HG03558 (cell line): ENCODE data around the gene IRX4.

Experiments used
- ATAC-seq: cut with Tn5 transposase; IDR thresholded peaks from one replicate; pipeline ENCODE4 v1.9.1; 2021; ENCODE audit warnings: moderate number of reproducible peaks; ENCODE audit not compliant: unreplicated experiment; ENCODE audit errors: extremely low read depth

IRX4 gene

DNA sequence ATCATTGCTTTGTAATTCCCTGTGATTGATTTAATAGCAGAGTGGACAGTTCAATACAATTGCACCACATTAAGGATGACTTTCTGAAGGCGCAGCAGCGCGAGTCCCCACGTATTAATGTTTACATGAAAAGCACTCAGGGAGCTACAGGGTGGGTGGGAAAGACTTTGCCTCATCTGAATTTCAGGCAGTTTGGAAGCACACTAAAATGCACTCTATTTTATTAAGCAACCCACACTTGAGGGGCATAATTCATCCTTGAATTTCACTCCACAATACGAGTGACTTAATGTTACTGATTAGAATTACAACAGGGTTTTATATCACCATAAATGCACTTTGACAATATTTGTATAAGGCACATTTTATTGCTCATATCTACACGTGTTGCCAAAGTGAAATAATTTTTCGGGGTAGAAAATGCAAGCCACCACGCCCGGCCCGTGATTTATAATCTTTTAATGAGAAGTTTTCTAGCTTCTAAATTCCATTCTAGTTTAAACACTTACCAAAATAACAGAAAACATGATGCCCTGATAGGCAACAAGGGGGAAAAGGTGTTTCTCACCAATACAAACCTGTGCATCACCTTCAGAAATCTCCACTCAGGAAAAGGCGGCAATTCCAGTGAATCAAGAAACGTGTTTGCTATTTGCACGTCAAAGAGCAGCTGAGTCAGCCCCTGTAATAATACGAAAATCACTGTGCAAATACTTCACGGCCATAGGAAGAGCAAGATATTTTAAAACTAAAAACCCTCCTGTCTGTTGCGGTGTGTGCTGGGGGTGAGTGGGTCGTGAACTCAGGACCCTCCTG, 40.5 kb downstream of the IRX4 start:
- no peak for ATAC-seq

DNA sequence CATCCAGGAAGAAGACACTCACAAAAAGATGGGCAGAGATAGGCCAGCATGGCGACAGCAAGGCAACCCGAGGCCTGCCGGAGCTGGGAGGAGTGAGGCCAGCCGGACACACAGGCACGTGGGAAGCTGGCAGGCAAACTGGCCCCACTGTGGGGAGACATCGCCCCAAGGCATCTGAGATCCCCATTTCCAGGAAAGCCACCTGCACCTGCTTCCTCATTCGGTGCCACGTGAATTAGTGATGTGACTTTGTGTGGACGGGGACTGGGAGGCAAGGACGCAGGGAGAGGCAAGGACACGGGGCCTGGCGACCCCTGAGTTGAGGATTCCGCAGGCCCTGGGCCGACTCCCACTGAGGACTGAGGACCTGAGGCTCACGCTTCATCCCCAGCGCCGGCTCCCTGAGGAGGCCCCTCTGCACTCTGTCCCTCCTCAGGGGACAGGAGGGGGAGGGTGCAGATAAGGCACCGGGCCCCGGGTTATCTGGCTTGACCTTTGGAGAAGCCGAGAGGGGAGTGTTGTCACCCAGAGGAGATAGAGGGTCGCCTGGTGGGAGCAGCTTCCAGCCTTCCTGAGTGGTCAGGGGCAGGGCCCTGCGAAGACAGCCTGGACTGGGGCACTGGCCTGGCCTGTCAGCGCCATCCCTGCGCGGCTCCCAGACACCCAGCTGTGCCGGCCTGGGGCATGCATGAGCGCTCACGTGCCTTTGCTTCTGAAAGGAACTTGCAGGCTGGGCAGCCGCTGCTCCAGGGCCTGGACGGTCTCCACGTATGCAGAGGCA, 41.8 kb downstream of the IRX4 start:
- no peak for ATAC-seq

DNA sequence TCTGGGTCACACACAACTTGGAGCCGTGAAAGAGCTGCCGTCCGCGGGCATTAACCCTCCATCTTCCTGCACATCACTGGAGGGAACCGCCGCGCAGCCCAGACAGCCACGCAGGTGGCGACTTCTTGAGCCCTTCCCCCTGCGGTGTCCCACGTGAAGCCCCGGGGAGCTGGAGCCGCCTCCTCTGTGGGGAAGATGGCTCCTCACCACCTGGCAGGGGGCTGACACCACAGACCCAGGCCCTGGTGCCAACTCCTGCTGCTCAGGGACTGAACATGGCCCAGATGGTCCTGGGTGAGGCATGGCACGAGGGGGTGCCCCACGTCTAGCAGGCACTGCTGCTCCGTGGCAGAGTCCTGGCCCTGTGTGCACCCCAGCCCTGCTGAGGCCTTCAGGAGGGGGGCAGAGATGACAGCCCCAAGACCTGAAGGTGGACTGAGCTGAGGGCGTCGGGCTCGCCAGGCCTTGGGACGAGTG, 42.6 kb downstream of the IRX4 start:
- ATAC-seq, result no peak

DNA sequence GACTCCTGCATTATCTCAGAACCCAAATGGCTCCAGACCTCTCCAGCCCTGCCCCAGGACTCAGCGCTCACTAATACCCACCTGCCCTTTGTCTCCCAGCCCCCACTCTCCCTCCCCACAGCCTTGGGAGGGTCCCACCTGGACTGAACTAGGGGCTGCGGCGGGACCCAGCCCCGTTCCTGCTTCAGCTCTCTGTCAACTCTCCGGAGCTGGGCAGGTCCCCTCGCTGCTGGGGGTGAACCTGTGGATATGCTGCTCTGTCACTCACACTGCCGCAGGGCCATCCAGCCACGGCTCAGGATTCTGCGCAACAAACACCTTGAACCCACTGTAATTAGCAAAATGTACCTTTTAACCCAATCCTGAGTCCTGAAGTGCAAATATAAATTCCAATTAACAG, 44.7 kb downstream of the IRX4 start:
- no peak for ATAC-seq

DNA sequence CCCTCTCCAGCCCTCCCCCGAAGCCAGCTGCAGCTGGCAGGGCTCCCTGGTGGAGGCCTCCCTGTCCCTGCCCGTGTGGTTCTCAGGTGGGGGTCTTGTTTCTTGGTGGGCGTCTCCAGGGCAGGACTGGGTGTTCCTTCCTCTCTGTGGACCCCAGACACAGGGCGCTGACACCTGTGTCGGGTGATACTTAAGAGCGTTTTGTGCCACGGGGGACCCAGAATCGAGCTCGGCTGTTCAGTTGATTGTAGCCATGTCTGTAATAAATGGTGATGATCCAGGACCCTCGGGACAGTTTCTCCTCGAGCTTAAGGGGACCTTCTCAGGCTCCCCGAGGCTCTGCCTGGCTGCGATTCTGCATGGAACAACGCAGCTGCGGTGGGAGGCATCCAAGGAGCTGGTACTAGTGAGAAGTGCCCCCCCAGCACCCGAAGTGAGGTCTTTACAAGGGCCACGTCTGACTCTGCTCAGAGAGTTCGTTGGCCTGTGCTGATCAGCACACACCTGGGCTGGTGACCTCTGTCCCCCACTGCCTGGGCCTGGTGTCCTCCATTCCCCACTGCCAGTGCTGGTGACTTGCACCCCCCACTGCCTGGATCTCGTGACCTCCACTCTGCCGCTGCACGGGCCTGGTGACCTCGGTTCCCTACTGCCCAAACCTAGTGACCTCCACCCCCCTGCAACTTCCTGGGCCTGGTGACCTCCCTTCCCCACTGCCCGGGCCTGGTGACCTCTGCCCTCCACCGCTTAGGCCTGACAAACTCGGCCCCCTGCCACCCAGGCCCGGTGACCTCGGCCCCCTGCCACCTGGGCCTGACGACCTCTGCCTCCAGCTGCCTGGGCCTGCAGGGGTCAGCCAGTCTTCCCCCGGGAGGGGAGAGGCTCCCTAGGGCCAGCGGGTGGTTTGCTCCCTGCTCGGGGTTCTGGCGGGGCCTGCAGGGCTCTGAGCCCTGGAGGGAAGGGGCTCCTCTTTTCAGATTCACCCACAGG, 45.5 kb downstream of the IRX4 start:
- ATAC-seq, result no peak

DNA sequence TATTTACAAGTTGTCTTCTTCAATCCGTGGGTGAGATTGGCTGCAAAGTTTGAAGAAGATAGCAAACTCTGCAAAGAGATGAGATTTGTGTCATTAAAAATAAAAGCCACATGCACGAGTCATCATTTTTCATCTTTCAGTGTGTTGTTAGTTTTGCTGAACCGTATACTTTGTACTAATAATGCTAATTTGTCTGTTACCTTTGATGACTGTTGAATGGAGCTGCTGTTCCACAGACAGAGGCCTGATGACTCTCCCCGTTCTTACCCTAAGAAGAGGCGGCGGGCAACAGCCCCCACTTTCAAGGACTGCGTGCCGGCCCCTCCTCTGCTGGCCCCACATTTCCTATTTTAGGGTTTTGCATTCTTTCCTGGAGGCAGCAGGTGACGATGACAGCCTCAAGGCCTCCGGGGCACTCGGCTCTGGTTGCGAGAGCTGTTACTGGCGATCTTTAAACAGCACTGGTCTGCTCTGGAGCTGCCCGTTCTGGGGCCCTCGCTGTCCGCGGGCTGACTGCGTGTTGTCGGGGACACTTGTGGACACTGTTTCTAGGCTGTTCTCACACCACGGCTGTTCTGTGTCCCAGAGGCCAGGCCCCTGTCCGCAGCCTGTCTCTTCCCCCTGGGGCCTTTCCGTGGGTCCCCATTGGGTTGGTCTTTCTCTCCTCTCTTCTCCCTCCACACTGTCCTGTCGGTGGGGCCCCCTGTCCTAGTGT, 46.4 kb downstream of the IRX4 start:
- ATAC-seq, result no peak

DNA sequence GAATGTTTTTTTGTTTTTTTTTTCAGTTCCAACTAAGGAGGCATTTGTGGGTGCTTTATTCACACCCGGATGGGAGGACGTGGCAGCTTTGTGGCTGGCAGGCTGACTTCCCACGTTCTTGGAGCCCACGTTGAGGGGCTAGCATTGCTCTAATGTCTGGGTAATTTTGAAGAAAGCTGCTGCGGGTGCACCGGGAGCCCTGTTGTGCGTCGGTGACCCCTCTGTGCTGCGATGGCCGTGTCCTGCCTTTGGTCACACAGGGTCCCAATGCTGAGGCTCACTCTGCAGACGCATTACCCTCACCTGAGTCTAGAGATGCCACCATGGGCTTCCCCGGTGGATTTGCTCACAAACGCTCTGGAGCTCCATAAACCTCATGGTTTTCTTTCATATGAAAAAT, 47.3 kb downstream of the IRX4 start:
- ATAC-seq, result no peak

DNA sequence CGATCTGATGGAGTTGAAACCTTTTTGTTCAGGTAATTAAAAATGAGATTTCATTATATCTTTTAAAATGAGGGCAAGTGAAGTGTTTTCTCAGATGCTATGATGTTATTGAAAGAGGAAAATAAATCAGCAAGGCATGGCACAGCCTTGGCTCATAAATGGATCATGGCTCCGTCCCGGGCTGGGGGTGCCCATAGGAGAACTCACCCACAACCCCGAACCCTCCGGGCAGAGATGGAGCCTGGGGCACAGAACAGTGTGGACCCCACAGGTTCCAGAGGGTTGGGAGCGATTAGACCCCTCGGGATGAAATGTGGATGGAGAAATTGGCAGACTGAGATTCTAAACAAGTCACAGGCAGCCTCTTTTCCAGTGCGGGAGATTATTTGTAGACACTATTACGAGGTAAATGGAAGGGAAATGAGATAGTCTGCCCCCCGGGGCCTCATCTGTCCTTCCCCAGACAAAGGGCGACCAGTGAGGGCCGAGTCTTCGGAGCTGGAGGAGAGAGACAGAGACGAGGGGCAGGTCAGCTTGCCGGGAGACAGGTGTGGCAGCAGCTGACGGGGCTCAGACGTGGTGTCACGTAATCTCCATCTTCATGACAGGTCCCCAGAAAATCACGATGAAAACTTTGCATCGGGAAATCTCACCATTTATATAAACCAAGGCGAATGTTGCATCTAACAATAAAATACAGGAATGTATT, 47.9 kb downstream of the IRX4 start:
- no peak for ATAC-seq

DNA sequence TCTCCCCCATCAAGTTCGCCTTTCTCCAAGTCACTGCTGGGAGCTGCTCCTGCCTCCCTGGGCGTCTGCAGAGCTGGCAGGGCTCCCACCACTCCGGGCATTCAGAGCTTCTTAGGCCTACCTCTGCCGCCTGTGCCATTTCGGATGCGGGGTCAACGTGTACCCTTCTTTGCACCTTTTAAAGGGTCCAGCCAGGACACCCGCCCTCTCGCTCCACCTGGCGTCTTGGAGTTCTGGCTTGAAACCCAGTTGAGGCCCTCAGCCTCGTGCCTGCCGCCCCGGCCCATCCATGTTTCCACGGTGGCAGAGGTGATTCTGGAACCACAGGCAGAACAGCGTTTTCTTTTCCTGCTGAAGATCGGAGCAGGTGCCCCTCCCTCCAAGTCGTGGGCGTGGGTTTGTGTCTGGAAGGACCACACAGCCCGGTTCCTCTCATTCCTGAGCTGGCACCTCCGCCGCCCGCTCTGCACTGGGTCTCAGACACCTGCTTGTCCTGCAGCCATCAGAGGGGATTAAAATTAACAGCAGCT, 48.6 kb downstream of the IRX4 start:
- no peak for ATAC-seq

DNA sequence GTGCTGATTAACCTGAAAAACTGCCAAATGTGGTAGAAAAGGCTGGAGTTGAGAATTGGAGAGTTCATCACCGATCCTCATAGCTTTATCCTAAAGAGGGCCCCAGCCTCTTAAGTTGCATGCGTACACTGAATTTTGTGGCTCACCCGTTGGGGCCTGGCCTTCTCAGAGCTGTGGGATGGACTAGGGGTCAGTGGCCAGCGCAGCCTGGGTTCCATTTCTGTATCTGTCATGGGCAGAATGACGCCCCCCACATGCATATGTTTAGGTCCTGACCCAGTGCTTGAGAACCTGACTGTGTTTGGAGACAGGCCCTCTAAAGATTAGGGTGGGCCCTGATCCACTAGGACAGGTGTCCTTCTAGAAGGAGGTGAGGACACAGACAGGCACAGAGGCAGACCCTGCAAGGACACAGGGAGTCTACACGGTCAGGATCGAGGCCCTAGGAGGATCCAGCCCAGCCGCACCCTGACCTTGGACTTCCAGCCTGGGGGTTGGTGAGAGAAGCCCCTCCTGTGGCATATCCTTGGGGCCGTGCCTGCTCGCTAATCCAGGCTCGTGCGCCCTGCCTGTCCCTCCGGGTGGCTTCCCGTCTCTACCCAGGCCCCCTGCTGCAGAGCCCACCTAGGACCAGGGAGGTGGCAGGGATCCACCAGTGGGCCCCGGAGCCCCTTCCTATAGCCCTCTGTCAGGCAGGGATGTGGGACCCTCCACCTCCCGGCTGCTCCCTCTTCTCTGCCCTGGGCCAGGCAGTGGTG, 49.3 kb downstream of the IRX4 start:
- no peak for ATAC-seq

DNA sequence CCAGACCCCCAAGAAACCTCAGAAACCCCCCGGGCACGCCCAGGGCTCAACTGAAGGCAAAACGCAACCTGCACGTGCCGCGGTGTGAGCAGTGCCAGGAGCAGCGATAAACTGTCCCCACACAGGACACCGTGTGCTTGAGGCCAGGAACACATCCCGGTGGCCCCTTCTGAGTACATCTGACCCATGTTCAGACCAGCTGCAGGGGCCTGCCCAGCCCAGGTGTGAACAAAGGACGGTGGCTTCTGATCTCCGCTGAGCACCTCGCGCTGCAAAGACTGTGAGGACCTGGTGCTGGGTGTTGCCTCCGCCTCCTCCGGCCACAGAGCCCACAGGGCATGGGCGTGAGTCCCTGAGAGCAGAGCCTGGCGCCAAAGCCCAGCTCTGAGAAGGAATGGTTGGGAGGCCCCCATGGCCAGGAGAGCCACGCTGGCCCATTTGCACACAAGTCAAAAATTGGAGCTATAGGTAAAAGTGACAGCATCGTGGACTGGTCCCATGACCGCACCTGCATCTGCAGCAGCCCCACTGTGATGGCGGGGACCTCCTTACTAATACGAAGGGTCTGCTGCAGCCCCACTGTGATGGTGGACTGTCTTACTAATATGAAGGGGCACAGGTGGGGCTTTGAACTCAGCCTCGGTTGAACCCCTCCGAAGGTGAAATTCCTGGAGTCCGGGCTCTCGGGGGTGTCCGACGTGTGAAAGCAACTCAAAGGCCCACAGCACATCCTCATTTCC, 50.0 kb downstream of the IRX4 start:
- no peak for ATAC-seq

DNA sequence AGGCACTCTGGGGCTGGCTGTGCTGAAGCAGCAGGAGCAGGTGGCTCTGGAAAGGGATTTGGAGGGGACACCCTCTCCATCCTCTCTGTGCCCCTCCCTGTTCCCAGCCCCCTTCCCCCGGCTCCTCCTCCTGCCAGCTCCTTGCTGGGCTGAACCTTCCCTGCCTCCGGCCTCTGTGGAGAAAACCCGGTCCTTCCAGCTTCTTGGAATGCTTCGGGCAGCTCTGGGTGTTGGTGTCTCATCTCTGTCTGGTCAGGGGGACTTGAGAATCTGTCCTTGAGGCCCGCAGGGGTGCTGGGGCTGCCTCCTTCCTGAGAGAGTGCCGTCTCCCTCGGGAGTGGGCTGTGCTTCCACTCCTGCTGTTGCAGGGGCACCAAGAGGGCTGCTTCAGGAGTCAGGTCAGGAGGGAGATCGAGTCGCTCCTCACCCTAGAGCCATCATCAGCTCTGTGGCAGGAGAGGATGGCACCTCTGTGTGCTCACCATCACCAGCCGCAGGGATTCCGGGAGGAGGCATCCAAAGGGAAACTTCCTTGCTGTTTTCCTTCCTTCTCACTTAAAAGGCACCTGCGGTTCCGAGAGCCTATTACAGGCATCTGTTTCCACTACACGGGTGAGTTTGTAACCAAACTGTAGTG, 50.9 kb downstream of the IRX4 start:
- no peak for ATAC-seq

DNA sequence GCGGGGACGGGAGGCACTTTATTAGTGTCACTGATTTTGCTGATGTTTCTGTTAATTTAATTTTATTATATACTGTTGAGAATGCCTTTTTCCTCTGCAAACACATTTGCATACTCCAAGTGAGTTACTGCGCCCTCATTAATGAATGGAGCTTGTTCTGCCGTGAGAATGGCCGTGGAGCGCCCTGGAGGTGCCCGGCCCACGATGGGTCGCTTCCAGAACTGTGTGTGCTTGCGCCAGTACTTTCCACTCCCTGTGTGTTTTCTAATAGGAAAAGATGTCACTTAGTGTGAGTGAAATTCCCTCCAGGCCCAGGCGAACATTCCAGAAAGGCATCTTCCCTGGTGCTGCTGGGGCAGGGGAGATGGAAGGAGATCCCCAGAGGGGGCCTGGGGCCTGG, 51.5 kb downstream of the IRX4 start:
- ATAC-seq, result no peak

DNA sequence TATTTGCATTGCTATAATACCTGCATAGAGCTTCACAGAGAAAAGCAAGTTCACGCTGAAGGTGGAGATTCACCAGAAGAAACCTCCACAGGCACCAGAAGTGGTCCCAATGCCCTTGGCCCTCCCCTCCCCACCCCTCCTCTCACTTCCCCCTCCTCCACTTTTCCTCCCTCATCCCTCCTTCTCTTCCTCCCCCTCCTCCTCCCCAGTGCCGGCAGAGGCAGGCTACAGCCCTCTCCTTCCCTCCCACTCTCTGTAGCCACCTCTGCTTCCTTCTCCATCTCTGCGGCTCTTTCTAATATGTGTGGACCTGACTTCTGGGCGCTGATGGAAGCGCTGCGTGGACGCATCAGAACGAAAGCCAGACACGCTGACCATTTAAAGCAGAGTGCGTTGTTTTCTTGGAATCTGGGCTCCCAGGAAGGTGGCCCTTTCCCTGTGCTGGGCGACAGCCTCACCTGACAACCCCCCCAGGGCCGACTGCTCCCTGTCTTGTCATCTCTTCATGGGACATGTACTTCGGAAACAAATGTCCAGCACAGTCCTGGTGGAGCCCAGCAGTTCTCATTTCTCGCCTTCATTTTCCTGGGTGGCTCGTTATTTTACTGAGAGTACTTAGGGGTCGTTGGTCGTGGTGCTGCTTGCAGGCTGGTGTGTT, 52.0 kb downstream of the IRX4 start:
- no peak for ATAC-seq

DNA sequence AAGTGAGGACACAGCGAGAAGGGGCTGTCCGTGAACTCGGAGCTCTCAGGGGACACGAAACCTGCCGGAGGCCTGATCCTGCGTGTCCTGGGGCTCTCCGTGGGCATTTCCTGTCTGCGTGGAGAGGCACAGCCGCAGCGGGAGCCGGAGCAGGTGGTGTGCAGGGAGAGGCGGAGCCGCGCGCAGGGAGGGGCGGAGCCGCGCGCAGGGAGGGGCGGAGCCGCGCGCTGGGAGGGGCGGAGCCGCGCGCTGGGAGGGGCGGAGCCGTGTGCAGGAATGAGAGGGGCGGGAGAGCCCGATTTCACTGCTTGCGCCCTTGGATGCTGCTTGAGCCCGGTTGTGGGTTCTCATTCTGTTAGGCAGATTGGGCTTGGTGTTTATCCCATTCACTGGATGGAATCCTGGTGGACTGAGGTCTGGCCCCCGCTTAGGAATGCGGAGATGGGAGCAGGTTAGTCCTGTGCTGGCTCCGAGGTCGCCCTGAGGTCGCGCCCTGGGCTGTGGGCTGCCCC, 54.8 kb downstream of the IRX4 start:
- no peak for ATAC-seq
